Upper lobe of left lung (tissue), 6 donors: ENCODE results near the gene AGPAT4. TPM values are rescaled to one million over a fixed set of nuclear protein-coding genes. Genes with fewer than 3 reads are reported as not detected.

Experiments
- ATAC-seq, 2 donors: fragments of 200-7000 bp; cut with Tn5 transposase; one replicate each; pipeline ENCODE4 v1.9.1; 2022; ENCODE audit warnings: mild to moderate bottlenecking in 2 of 2, moderate library complexity in 2 of 2; ENCODE audit not compliant: low FRiP score in 2 of 2
- DNase-seq, 2 donors: peaks; one replicate each; pipeline ENCODE4 v3.0.0-alpha.2; 2019 to 2020
- H3K27ac ChIP-seq, 4 donors: fragments of 200-600 bp; sonication (generic); one replicate each; pipeline ENCODE4 v1.5.1; 2016 to 2019
- H3K27me3 ChIP-seq, 4 donors: fragments of 200-600 bp; sonication (generic); one replicate each; pipeline ENCODE4 v1.5.1; 2017 to 2019
- H3K36me3 ChIP-seq, 4 donors: fragments of 200-600 bp; sonication (generic); one replicate each; pipeline ENCODE4 v1.5.1; 2016 to 2019
- H3K4me1 ChIP-seq, 4 donors: fragments of 200-600 bp; sonication (generic); one replicate each; pipeline ENCODE4 v1.5.1; 2018 to 2019
- H3K4me3 ChIP-seq, 4 donors: fragments of 200-600 bp; sonication (generic); one replicate each; pipeline ENCODE4 v1.5.1; 2017 to 2019; ENCODE audit warnings: mild to moderate bottlenecking in 2 of 4, moderate library complexity in 1 of 4
- H3K9me3 ChIP-seq, 4 donors: fragments of 200-600 bp; sonication (generic); one replicate each; pipeline ENCODE4 v1.5.1; 2018 to 2019
- CTCF ChIP-seq, 6 experiments: fragments of 450-650 bp in 4 of 6; fragments of 200-600 bp in 2 of 6; sonication (generic) in 2 of 6; IDR thresholded peaks; one replicate each; pipeline ENCODE4 v1.5.1; 2016 to 2019; ENCODE audit warnings: antibody characterized with exemption in 6 of 6
- EP300 ChIP-seq, 4 donors: sonication (generic); formaldehyde crosslinking; IDR thresholded peaks; one replicate each; pipeline ENCODE4 v1.5.1; 2017; ENCODE audit warnings: antibody characterized with exemption in 4 of 4, control low read depth in 2 of 4
- POLR2A ChIP-seq, 4 donors: fragments of 450-650 bp; IDR thresholded peaks; one replicate each; pipeline ENCODE4 v1.5.1; 2016 to 2017; ENCODE audit warnings: antibody characterized with exemption in 4 of 4, mild to moderate bottlenecking in 2 of 4
- POLR2AphosphoS5 ChIP-seq, 2 donors: sonication (generic); formaldehyde crosslinking; IDR thresholded peaks; one replicate each; pipeline ENCODE4 v1.5.1; 2017; ENCODE audit warnings: antibody characterized with exemption in 2 of 2
- WGBS, 2 donors: methylation state at CpG; one replicate each; pipeline ENCODE4 v1.1.5; 2017 to 2018; 5-methylcytosine and 5-hydroxymethylcytosine counted together
- total RNA-seq, 6 donors: library from RNA; depleted of rRNA in 4 of 6; stranded (reverse); fragments of >200 nt in 4 of 6; gene quantifications; one replicate each; pipeline versions ENCODE4 v1.1.0 to v1.2.1, GENCODE V29; 2016 to 2021
- donor health status: DM: no; HTN: no; CAD: no; lungs with moderate emphysema.
- donor health status: DM: no; HTN: yes; CAD: no; lungs with severe emphysema.

Gene AGPAT4
- total RNA-seq, 6 donors from 2014 or later, result 7.0 to 26.3 (median 14.4) TPM

- ATAC-seq (no peak), DNase-seq (peak in 1 of 2 donors; percentile 66)
- Histone ChIP-seq H3K4me3 (no peak overlapping the region), H3K36me3 (peaks cover 0 to 31% (median 13%) of the 10 kb centered on the region in 4 donors), H3K27ac (no peak overlapping the region), H3K9me3 (no peaks in the 10 kb centered on the region), H3K4me1 (no peaks in the 10 kb centered on the region), H3K27me3 (no peaks in the 10 kb centered on the region)
- 96% methylated on average over 11 to 18 of the region's 18 CpGs for WGBS, 2 donors
- no peak for TF ChIP-seq POLR2A (IDR thresholded peaks at IDR 0.05)
- TF ChIP-seq EP300 (IDR thresholded peaks at IDR 0.05), result no peak
- no peak for TF ChIP-seq CTCF (IDR thresholded peaks at IDR 0.05)
- TF ChIP-seq POLR2AphosphoS5 (IDR thresholded peaks at IDR 0.05), result no peak
Observed at GRCh38 chr6:161139304-161139765, 134.5 kb downstream of the AGPAT4 start.

- 92 to 93% methylated on average over 9 to 23 of the region's 23 CpGs for WGBS, 2 donors
- Histone ChIP-seq H3K36me3 (peaks cover 0 to 35% (median 13%) of the 10 kb centered on the region in 4 donors), H3K4me1 (no peaks in the 10 kb centered on the region), H3K27me3 (no peaks in the 10 kb centered on the region), H3K4me3 (no peak overlapping the region), H3K9me3 (no peaks in the 10 kb centered on the region), H3K27ac (no peak overlapping the region)
- DNase-seq, result peak in 1 of 2 donors; percentile 56
- TF ChIP-seq POLR2AphosphoS5 (IDR thresholded peaks at IDR 0.05) (no peak), EP300 (IDR thresholded peaks at IDR 0.05) (no peak), POLR2A (IDR thresholded peaks at IDR 0.05) (no peak), CTCF (IDR thresholded peaks at IDR 0.05) (no peak)
- ATAC-seq, result no peak
Observed at GRCh38 chr6:161138543-161139303, 135.1 kb downstream of the AGPAT4 start.

GRCh38 chr6:161137839-161138542 lies 135.9 kb downstream of the AGPAT4 start:
- Histone ChIP-seq H3K27me3 (no peaks in the 10 kb centered on the region), H3K4me3 (no peak overlapping the region), H3K27ac (no peak overlapping the region), H3K9me3 (no peaks in the 10 kb centered on the region), H3K4me1 (no peaks in the 10 kb centered on the region), H3K36me3 (peaks cover 0 to 35% (median 13%) of the 10 kb centered on the region in 4 donors)
- TF ChIP-seq POLR2A (IDR thresholded peaks at IDR 0.05), result no peak
- no peak for TF ChIP-seq POLR2AphosphoS5 (IDR thresholded peaks at IDR 0.05)
- no peak for TF ChIP-seq EP300 (IDR thresholded peaks at IDR 0.05)
- TF ChIP-seq CTCF (IDR thresholded peaks at IDR 0.05), result no peak
- WGBS, 2 donors, result 86 to 94% methylated on average over 8 to 12 of the region's 12 CpGs
- DNase-seq (peak in 1 of 2 donors; percentile 40), ATAC-seq (no peak)

- no peak for ATAC-seq
- Histone ChIP-seq H3K27ac (no peak overlapping the region), H3K27me3 (no peaks in the 10 kb centered on the region), H3K9me3 (no peaks in the 10 kb centered on the region), H3K4me1 (no peaks in the 10 kb centered on the region), H3K4me3 (no peak overlapping the region), H3K36me3 (peaks cover 0 to 35% (median 14%) of the 10 kb centered on the region in 4 donors)
- 92 to 96% methylated on average over 11 of the region's 11 CpGs for WGBS, 2 donors
- no peak for DNase-seq
- TF ChIP-seq POLR2AphosphoS5 (IDR thresholded peaks at IDR 0.05) (no peak), POLR2A (IDR thresholded peaks at IDR 0.05) (no peak)
Observed at GRCh38 chr6:161137320-161137719, 136.5 kb downstream of the AGPAT4 start.

GRCh38 chr6:161136655-161137054 lies 137.2 kb downstream of the AGPAT4 start:
- H3K36me3 ChIP-seq, result peaks cover 0 to 35% (median 17%) of the 10 kb centered on the region in 4 donors
- no peak overlapping the region for H3K4me3 ChIP-seq
- H3K27ac ChIP-seq, result no peak overlapping the region
- TF ChIP-seq POLR2A (IDR thresholded peaks at IDR 0.05) (no peak), CTCF (IDR thresholded peaks at IDR 0.05) (no peak), POLR2AphosphoS5 (IDR thresholded peaks at IDR 0.05) (no peak), EP300 (IDR thresholded peaks at IDR 0.05) (no peak)
- WGBS, 2 donors, result 93 to 95% methylated on average over 11 of the region's 11 CpGs
- no peaks in the 10 kb centered on the region for H3K27me3 ChIP-seq
- DNase-seq (no peak), ATAC-seq (no peak)
- H3K9me3 ChIP-seq, result no peaks in the 10 kb centered on the region
- H3K4me1 ChIP-seq, result no peaks in the 10 kb centered on the region
